A673 (cell line): ENCODE data around the gene B2M. TPM values are rescaled to one million over a fixed set of nuclear protein-coding genes. Genes with fewer than 3 reads are reported as not detected.
A peak's percentile ranks its signal among the peaks of the same experiment; 100 is the strongest.

ENCODE experiments used
- BruUV-seq: library from RNA; stranded (reverse); fragments of 400-500 nt; replicated peaks from 2 replicates; lab custom pipeline; 2021; lab: Mats Ljungman, UMichigan
- CTCF ChIA-PET: fragments of 300-600 bp; sonication (Branson Sonifier 250); formaldehyde crosslinking; loops from one replicate; lab custom pipeline; 2022; ENCODE audit warnings: antibody characterized with exemption; lab: Charles Lee
- POLR2A ChIA-PET: fragments of 300-600 bp; sonication (Branson Sonifier 250); formaldehyde crosslinking; loops from one replicate; lab custom pipeline; 2022; ENCODE audit warnings: antibody characterized with exemption; ENCODE audit not compliant: low non-redundant PET; lab: Charles Lee
- DNase-seq: peaks from one replicate; pipeline ENCODE4 v3.0.0-alpha.2; 2015; ENCODE audit warnings: low spot score
- H3K27ac ChIP-seq: fragments of 200-600 bp; sonication (generic); 2 replicates; pipeline ENCODE4 v1.5.1; 2016; ENCODE audit warnings: mixed run types, low read depth, mild to moderate bottlenecking, mixed read lengths, antibody characterized with exemption, low read length; ENCODE audit not compliant: poor library complexity, severe bottlenecking
- H3K27me3 ChIP-seq: fragments of 200-600 bp; sonication (generic); replicated peaks from 2 replicates; pipeline ENCODE4 v1.6.1; 2017; ENCODE audit warnings: mixed run types, low read depth, mild to moderate bottlenecking, mixed read lengths, antibody characterized with exemption, low read length; ENCODE audit not compliant: insufficient read depth, poor library complexity
- H3K36me3 ChIP-seq: fragments of 200-600 bp; sonication (generic); 2 replicates; pipeline ENCODE4 v1.6.1; 2016; ENCODE audit warnings: mixed run types, mild to moderate bottlenecking, mixed read lengths, antibody characterized with exemption, low read length; ENCODE audit not compliant: insufficient read depth, poor library complexity, severe bottlenecking
- H3K4me1 ChIP-seq: fragments of 200-600 bp; sonication (generic); 2 replicates; pipeline ENCODE4 v1.6.1; 2017; ENCODE audit warnings: mixed run types, mild to moderate bottlenecking, mixed read lengths, antibody characterized with exemption, low read length; ENCODE audit not compliant: insufficient read depth, poor library complexity, severe bottlenecking
- H3K4me3 ChIP-seq: fragments of 200-600 bp; sonication (generic); 2 replicates; pipeline ENCODE4 v1.5.1; 2016; ENCODE audit warnings: low read depth, mixed run types, mild to moderate bottlenecking, mixed read lengths, low read length; ENCODE audit not compliant: poor library complexity, severe bottlenecking
- H3K9me3 ChIP-seq: fragments of 200-600 bp; sonication (generic); 2 replicates; pipeline ENCODE4 v1.6.1; 2016; ENCODE audit warnings: mixed run types, low read depth, mild to moderate bottlenecking, mixed read lengths, antibody characterized with exemption, low read length; ENCODE audit not compliant: poor library complexity, severe bottlenecking
- EZH2 ChIP-seq: fragments of 200-600 bp; sonication (generic); IDR thresholded peaks from 2 replicates; pipeline ENCODE4 v1.6.1; 2017; ENCODE audit warnings: borderline replicate concordance, low read depth, mild to moderate bottlenecking, mixed read lengths, antibody characterized with exemption, low read length; ENCODE audit not compliant: poor library complexity, severe bottlenecking
- intact Hi-C: fragments of 100-400 bp; cut with micrococcal nuclease; formaldehyde crosslinking; loops from one replicate; pipeline ENCODE4 v1.10.0; 2022; ENCODE audit not compliant: unreplicated experiment
- total RNA-seq: library from RNA; stranded (reverse); gene quantifications from 2 replicates; pipeline ENCODE4 v1.2.3, GENCODE V29; 2021
- TF ChIP-seq, protein P1 (sequence below): fragments of 300-800, 200-600 bp; sonication (generic); conservative IDR thresholded peaks from 2 replicates; pipeline ENCODE4 v1.5.1; 2017; ENCODE audit warnings: low read depth, mild to moderate bottlenecking, antibody characterized with exemption, low read length, moderate library complexity, mixed read lengths

B2M gene
- total RNA-seq, 1 experiment from 2014 or later = 1,873 TPM

- BruUV-seq = no TSS peak
Measured at GRCh38 chr15:44728576-44729407, 17.5 kb downstream of the B2M start.

GRCh38 chr15:44729408-44730127 lies 18.3 kb downstream of the B2M start:
- intact Hi-C loops = loop anchor here (2.0 to 10.0 kb wide), 3 partner anchors 181 to 305 kb away; partner anchors contain the start of genes CTDSPL2 and SORD
- POLR2A ChIA-PET = interaction anchor here (0.7 to 1.3 kb wide), 3 partner anchors 17 to 77 kb away, joined by 4 read pairs; partner anchors contain the start of genes B2M and PATL2
- Histone ChIP-seq H3K4me1 (peaks cover 42% of the 10 kb centered on the region), H3K27ac (peak overlapping the region; percentile 95), H3K36me3 (peaks cover 17% of the 10 kb centered on the region), H3K27me3 (no peaks in the 10 kb centered on the region), H3K4me3 (peak overlapping the region; percentile 81), H3K9me3 (no peaks in the 10 kb centered on the region)
- DNase-seq = peak; percentile 57
- CTCF ChIA-PET = interaction anchor here (1.0 kb wide), 1 partner anchor 16 kb away, joined by 5 read pairs; no protein-coding TSS in a partner anchor
- BruUV-seq = TSS peak; percentile 61
- no peak for TF ChIP-seq EZH2
- TF ChIP-seq, protein P1, sequence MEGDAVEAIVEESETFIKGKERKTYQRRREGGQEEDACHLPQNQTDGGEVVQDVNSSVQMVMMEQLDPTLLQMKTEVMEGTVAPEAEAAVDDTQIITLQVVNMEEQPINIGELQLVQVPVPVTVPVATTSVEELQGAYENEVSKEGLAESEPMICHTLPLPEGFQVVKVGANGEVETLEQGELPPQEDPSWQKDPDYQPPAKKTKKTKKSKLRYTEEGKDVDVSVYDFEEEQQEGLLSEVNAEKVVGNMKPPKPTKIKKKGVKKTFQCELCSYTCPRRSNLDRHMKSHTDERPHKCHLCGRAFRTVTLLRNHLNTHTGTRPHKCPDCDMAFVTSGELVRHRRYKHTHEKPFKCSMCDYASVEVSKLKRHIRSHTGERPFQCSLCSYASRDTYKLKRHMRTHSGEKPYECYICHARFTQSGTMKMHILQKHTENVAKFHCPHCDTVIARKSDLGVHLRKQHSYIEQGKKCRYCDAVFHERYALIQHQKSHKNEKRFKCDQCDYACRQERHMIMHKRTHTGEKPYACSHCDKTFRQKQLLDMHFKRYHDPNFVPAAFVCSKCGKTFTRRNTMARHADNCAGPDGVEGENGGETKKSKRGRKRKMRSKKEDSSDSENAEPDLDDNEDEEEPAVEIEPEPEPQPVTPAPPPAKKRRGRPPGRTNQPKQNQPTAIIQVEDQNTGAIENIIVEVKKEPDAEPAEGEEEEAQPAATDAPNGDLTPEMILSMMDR = no peak

More at GRCh38 chr15:44728576-44729407, 17.5 kb downstream of the B2M start:
- intact Hi-C loops = loop anchor here (2.0 to 10.0 kb wide), 3 partner anchors 182 to 304 kb away; partner anchors contain the start of genes CTDSPL2 and SORD
- peak; percentile 99 for DNase-seq
- ChIA-PET POLR2A (interaction anchor here (0.6 to 1.3 kb wide), 4 partner anchors 16 to 80 kb away, joined by 4 read pairs; partner anchors contain the start of genes B2M and PATL2), CTCF (interaction anchor here (1.0 kb wide), 2 partner anchors 15 to 65 kb away, joined by 3 to 5 read pairs; partner anchors contain the start of gene SPG11)
- no peaks in the 10 kb centered on the region for H3K9me3 ChIP-seq
- H3K27me3 ChIP-seq = no peaks in the 10 kb centered on the region
- H3K27ac ChIP-seq = peak overlapping the region; percentile 95
- peaks cover 42% of the 10 kb centered on the region for H3K4me1 ChIP-seq
- TF ChIP-seq EZH2 = no peak
- TF ChIP-seq, protein P1 = no peak
- H3K4me3 ChIP-seq = peak overlapping the region; percentile 81
- peaks cover 17% of the 10 kb centered on the region for H3K36me3 ChIP-seq
